ENCODE data around the gene FAM168A. TPM values are rescaled to one million over a fixed set of nuclear protein-coding genes. Genes with fewer than 3 reads are reported as not detected.

Gene FAM168A
- total RNA-seq, 4 donors from 2014 or later = 28.8 to 53.5 (median 30.6) TPM

- no peaks in the 10 kb centered on the region for H3K9me3 ChIP-seq
- peaks cover 0 to 14% (median 2%) of the 10 kb centered on the region in 4 donors for H3K4me1 ChIP-seq
- no peak overlapping the region for H3K4me3 ChIP-seq
- H3K27ac ChIP-seq = no peak overlapping the region
- WGBS, 2 donors = 79 to 82% methylated on average over 18 to 51 of the region's 70 CpGs
- no peaks in the 10 kb centered on the region for H3K27me3 ChIP-seq
- H3K36me3 ChIP-seq = peaks cover 3 to 95% (median 4%) of the 10 kb centered on the region in 3 donors
- no peak for TF ChIP-seq EP300 (IDR thresholded peaks at IDR 0.05)
- no peak for DNase-seq (ENCODE audit: low spot score in 2 of 2)
Observed at GRCh38 chr11:73361953-73362776, 235.7 kb downstream of the FAM168A start.

- TF ChIP-seq POLR2A (IDR thresholded peaks at IDR 0.05) (no peak), CTCF (IDR thresholded peaks at IDR 0.05) (no peak), EP300 (IDR thresholded peaks at IDR 0.05) (no peak)
- Histone ChIP-seq H3K36me3 (peaks cover 3 to 98% (median 4%) of the 10 kb centered on the region in 3 donors), H3K9me3 (no peaks in the 10 kb centered on the region), H3K4me3 (no peak overlapping the region), H3K27ac (peak overlapping the region in 2 of 4 donors; percentile 68 to 75), H3K4me1 (peaks cover 0 to 9% (median 0%) of the 10 kb centered on the region in 4 donors), H3K27me3 (no peaks in the 10 kb centered on the region)
- no peak for DNase-seq (ENCODE audit: low spot score in 2 of 2)
- WGBS, 2 donors = 89 to 94% methylated on average over 8 of the region's 8 CpGs
Observed at GRCh38 chr11:73360743-73361369, 237.1 kb downstream of the FAM168A start.

GRCh38 chr11:73359930-73360742 is 237.8 kb downstream of the FAM168A start:
- Histone ChIP-seq H3K36me3 (peaks cover 3 to 98% (median 4%) of the 10 kb centered on the region in 3 donors), H3K27ac (peak overlapping the region in 2 of 4 donors; percentile 68 to 75), H3K4me3 (no peak overlapping the region), H3K27me3 (no peaks in the 10 kb centered on the region), H3K9me3 (no peaks in the 10 kb centered on the region), H3K4me1 (peaks cover 0 to 9% (median 0%) of the 10 kb centered on the region in 4 donors)
- TF ChIP-seq POLR2A (IDR thresholded peaks at IDR 0.05) = no peak
- TF ChIP-seq EP300 (IDR thresholded peaks at IDR 0.05) = no peak
- TF ChIP-seq CTCF (IDR thresholded peaks at IDR 0.05) = no peak
- WGBS, 2 donors = 82 to 86% methylated on average over 19 of the region's 19 CpGs
- no peak for DNase-seq (ENCODE audit: low spot score in 2 of 2)

- WGBS, 2 donors = 60 to 69% methylated on average over 6 to 10 of the region's 11 CpGs
- Histone ChIP-seq H3K4me1 (peaks cover 0 to 9% (median 0%) of the 10 kb centered on the region in 4 donors), H3K36me3 (peaks cover 3 to 95% (median 4%) of the 10 kb centered on the region in 3 donors), H3K9me3 (no peaks in the 10 kb centered on the region), H3K4me3 (no peak overlapping the region), H3K27ac (peak overlapping the region in 2 of 4 donors; percentile 68 to 75), H3K27me3 (no peaks in the 10 kb centered on the region)
- no peak for DNase-seq (ENCODE audit: low spot score in 2 of 2)
- TF ChIP-seq EP300 (IDR thresholded peaks at IDR 0.05) = peak in 1 of 2 donors; percentile 31
- TF ChIP-seq POLR2A (IDR thresholded peaks at IDR 0.05) = no peak
Observed at GRCh38 chr11:73359341-73359740, 238.6 kb downstream of the FAM168A start.

GRCh38 chr11:73358071-73358470 is 239.8 kb downstream of the FAM168A start:
- no peaks in the 10 kb centered on the region for H3K27me3 ChIP-seq
- DNase-seq (ENCODE audit: low spot score in 2 of 2) = no peak
- TF ChIP-seq POLR2A (IDR thresholded peaks at IDR 0.05) (no peak), EP300 (IDR thresholded peaks at IDR 0.05) (no peak), CTCF (IDR thresholded peaks at IDR 0.05) (no peak)
- H3K27ac ChIP-seq = no peak overlapping the region
- no peaks in the 10 kb centered on the region for H3K9me3 ChIP-seq
- no peak overlapping the region for H3K4me3 ChIP-seq
- WGBS, 2 donors = 51 to 68% methylated on average over 5 of the region's 5 CpGs
- H3K4me1 ChIP-seq = peaks cover 0 to 9% (median 0%) of the 10 kb centered on the region in 4 donors
- H3K36me3 ChIP-seq = peaks cover 0 to 95% (median 4%) of the 10 kb centered on the region in 3 donors

All from tibial nerve (tissue), 4 donors.